H1 (cell line): Measurements from ENCODE around the gene LGALS9. TPM values are rescaled to one million over a fixed set of nuclear protein-coding genes. Genes with fewer than 3 reads are reported as not detected.

Experiments used
- CTCF ChIA-PET: fragments of 300-600 bp; sonication (Branson Sonifier 250); formaldehyde crosslinking; loops from one replicate; lab custom pipeline; 2021; ENCODE audit not compliant: partially characterized antibody; lab: Charles Lee
- POLR2A ChIA-PET: fragments of 300-600 bp; sonication (Branson Sonifier 250); formaldehyde crosslinking; loops from one replicate; lab custom pipeline; 2021; ENCODE audit warnings: inconsistent platforms; ENCODE audit not compliant: partially characterized antibody; lab: Charles Lee
- DNase-seq, 2 experiments: peaks; one replicate each; pipeline versions ENCODE4 v3.0.0 to v3.0.0-alpha.2; 2010 to 2022; ENCODE audit warnings: low spot score in 2 of 2, low read depth in 1 of 2, mixed read lengths in 1 of 2
- FAIRE-seq: peaks from 2 replicates; lab custom pipeline; 2011; peaks lifted over from hg19 to GRCh38; lab: Jason Lieb, UNC
- H2AFZ ChIP-seq: 2 replicates; pipeline ENCODE4 v1.8.1; 2012; ENCODE audit warnings: low read length, inconsistent platforms
- H2AK5ac ChIP-seq: 2 replicates; pipeline ENCODE4 v1.6.1; 2013; ENCODE audit warnings: low read depth, low read length
- H2BK120ac ChIP-seq: replicated peaks from 2 replicates; pipeline ENCODE3; 2013; ENCODE audit warnings: low read depth, low read length, inconsistent platforms
- H2BK12ac ChIP-seq: 2 replicates; pipeline ENCODE4 v1.6.1; 2013; ENCODE audit warnings: low read depth, low read length
- H2BK15ac ChIP-seq: 2 replicates; pipeline ENCODE4 v1.6.1; 2013; ENCODE audit warnings: low read length
- H2BK20ac ChIP-seq: 2 replicates; pipeline ENCODE4 v1.6.1; 2013; ENCODE audit warnings: low read length
- H2BK5ac ChIP-seq: 2 replicates; pipeline ENCODE4 v1.6.1; 2013; ENCODE audit warnings: low read depth, low read length
- H3K14ac ChIP-seq: 2 replicates; pipeline ENCODE4 v1.6.1; 2013; ENCODE audit warnings: inconsistent platforms; ENCODE audit not compliant: insufficient read length
- H3K18ac ChIP-seq: 2 replicates; pipeline ENCODE4 v1.6.1; 2013; ENCODE audit warnings: low read length; ENCODE audit errors: extremely low read depth
- H3K23ac ChIP-seq: 2 replicates; pipeline ENCODE4 v1.6.1; 2013; ENCODE audit warnings: inconsistent platforms; ENCODE audit not compliant: insufficient read length
- H3K23me2 ChIP-seq: 2 replicates; pipeline ENCODE4 v1.6.1; 2013; ENCODE audit warnings: low read depth, low read length
- H3K27ac ChIP-seq: 2 replicates; pipeline ENCODE4 v1.6.1; 2011; ENCODE audit warnings: low read depth, low read length, inconsistent platforms
- H3K27me3 ChIP-seq, 4 experiments: replicated peaks in 1 of 4; 1 replicate in 1 of 4; 2 replicates in 3 of 4; pipeline versions ENCODE4 v1.6.1 to v1.8.1; 2011 to 2013; ENCODE audit warnings: low read length in 3 of 4, mild to moderate bottlenecking in 3 of 4, inconsistent platforms in 2 of 4, mixed read lengths in 2 of 4, moderate library complexity in 1 of 4; ENCODE audit not compliant: control insufficient read depth in 3 of 4, insufficient read depth in 3 of 4; ENCODE audit errors: extremely low read depth in 1 of 4
- H3K36me3 ChIP-seq, 4 experiments: 2 replicates each; pipeline versions ENCODE4 v1.6.1 to v1.8.1; 2011 to 2013; ENCODE audit warnings: mild to moderate bottlenecking in 4 of 4, low read length in 3 of 4, moderate library complexity in 2 of 4, control low read depth in 1 of 4, inconsistent platforms in 1 of 4; ENCODE audit not compliant: insufficient read depth in 4 of 4, control insufficient read depth in 2 of 4
- H3K4ac ChIP-seq: replicated peaks from 2 replicates; pipeline ENCODE3; 2013; ENCODE audit warnings: low read length, low read depth, mixed read lengths, inconsistent platforms; ENCODE audit not compliant: insufficient read length
- H3K4me1 ChIP-seq, 4 experiments: replicated peaks in 1 of 4; 1 replicate in 1 of 4; 2 replicates in 3 of 4; pipeline versions ENCODE4 v1.6.1 to v1.8.1; 2011 to 2013; ENCODE audit warnings: low read length in 3 of 4, inconsistent platforms in 2 of 4, mixed read lengths in 1 of 4; ENCODE audit not compliant: insufficient read depth in 4 of 4, control insufficient read depth in 3 of 4
- H3K4me2 ChIP-seq, 2 experiments: 2 replicates each; pipeline versions ENCODE4 v1.6.1 to v1.8.1; 2011 to 2013; ENCODE audit warnings: low read depth in 2 of 2, low read length in 2 of 2, control low read depth in 1 of 2, inconsistent platforms in 1 of 2, mild to moderate bottlenecking in 1 of 2; ENCODE audit not compliant: insufficient read depth in 1 of 2
- H3K4me3 ChIP-seq, 4 experiments: fragments of 200-600, 300-600 bp in 1 of 4; sonication (generic), shearing (Covaris generic), sonication (Bioruptor Twin) in 1 of 4; 2 replicates each; pipeline versions ENCODE4 v1.5.1 to v1.8.1; 2011 to 2016; ENCODE audit warnings: low read length in 4 of 4, low read depth in 3 of 4, control low read depth in 2 of 4, inconsistent platforms in 2 of 4, mild to moderate bottlenecking in 2 of 4, mixed read lengths in 1 of 4, moderate library complexity in 1 of 4; ENCODE audit not compliant: insufficient read depth in 2 of 4; ENCODE audit errors: extremely low read depth in 1 of 4
- H3K56ac ChIP-seq: replicated peaks from 2 replicates; pipeline ENCODE3; 2013; ENCODE audit warnings: low read depth, mild to moderate bottlenecking, mixed read lengths, low read length, inconsistent platforms; ENCODE audit not compliant: insufficient read length
- H3K79me1 ChIP-seq: 2 replicates; pipeline ENCODE4 v1.6.1; 2013; ENCODE audit warnings: low read depth, low read length, control low read depth
- H3K79me2 ChIP-seq, 2 experiments: 2 replicates each; pipeline versions ENCODE4 v1.6.1 to v1.8.1; 2012 to 2013; ENCODE audit warnings: low read length in 2 of 2, mild to moderate bottlenecking in 2 of 2, inconsistent platforms in 1 of 2; ENCODE audit not compliant: insufficient read depth in 2 of 2, control insufficient read depth in 1 of 2
- H3K9ac ChIP-seq, 4 experiments: replicated peaks in 1 of 4; 1 replicate in 1 of 4; 2 replicates in 3 of 4; pipeline versions ENCODE4 v1.6.1 to v1.8.1; 2011 to 2013; ENCODE audit warnings: low read depth in 3 of 4, low read length in 3 of 4, control low read depth in 2 of 4, mild to moderate bottlenecking in 2 of 4, moderate library complexity in 2 of 4, inconsistent platforms in 1 of 4; ENCODE audit errors: extremely low read depth in 1 of 4
- H3K9me3 ChIP-seq, 2 experiments: 2 replicates each; pipeline versions ENCODE4 v1.6.1 to v1.8.1; 2012 to 2013; ENCODE audit warnings: mild to moderate bottlenecking in 2 of 2, moderate library complexity in 2 of 2, control low read depth in 1 of 2, inconsistent platforms in 1 of 2, low read depth in 1 of 2, low read length in 1 of 2, mixed read lengths in 1 of 2; ENCODE audit not compliant: insufficient read depth in 2 of 2
- H4K20me1 ChIP-seq, 2 experiments: replicated peaks in 1 of 2; 2 replicates each; pipeline versions ENCODE3 to v1.8.1; 2011 to 2013; ENCODE audit warnings: inconsistent platforms in 2 of 2, low read length in 2 of 2, mild to moderate bottlenecking in 1 of 2; ENCODE audit not compliant: insufficient read depth in 2 of 2, control insufficient read depth in 1 of 2
- H4K5ac ChIP-seq: 2 replicates; pipeline ENCODE4 v1.6.1; 2013; ENCODE audit warnings: low read length, low read depth, mixed read lengths, inconsistent platforms; ENCODE audit not compliant: insufficient read length
- H4K8ac ChIP-seq: 2 replicates; pipeline ENCODE4 v1.8.0; 2013; ENCODE audit warnings: mild to moderate bottlenecking, moderate library complexity, low read length, inconsistent platforms; ENCODE audit not compliant: insufficient read depth; ENCODE audit errors: extremely low read depth
- H4K91ac ChIP-seq: replicated peaks from 2 replicates; pipeline ENCODE3; 2013; ENCODE audit warnings: low read length, mixed read lengths, inconsistent platforms; ENCODE audit not compliant: insufficient read length
- CTBP2 ChIP-seq: IDR thresholded peaks from 2 replicates; pipeline ENCODE4 v1.7.0; 2011; ENCODE audit warnings: borderline replicate concordance, mild to moderate bottlenecking, moderate library complexity, mixed read lengths, low read length; ENCODE audit not compliant: insufficient read depth, insufficient read length
- RBBP5 ChIP-seq: IDR thresholded peaks from 2 replicates; pipeline ENCODE4 v1.7.1; 2012; ENCODE audit warnings: low read depth, mild to moderate bottlenecking, inconsistent platforms, low read length, moderate library complexity, borderline replicate concordance
- SP2 ChIP-seq: IDR thresholded peaks from 2 replicates; pipeline ENCODE4 v1.6.1; 2012; ENCODE audit warnings: mild to moderate bottlenecking, low read length, inconsistent platforms
- TCF12 ChIP-seq: IDR thresholded peaks from 2 replicates; pipeline ENCODE4 v1.6.1; 2011; ENCODE audit warnings: low read depth, mild to moderate bottlenecking, low read length
- WGBS, 2 experiments: shearing (Covaris generic) in 1 of 2; methylation state at CpG; one replicate each; pipeline versions ENCODE4 v1.1.6 to v1.1.7; 2013 to 2015; ENCODE audit warnings: low lambda C conversion rate in 2 of 2, mixed read lengths in 2 of 2, inconsistent platforms in 1 of 2, low coverage in 1 of 2, missing lambda C conversion rate in 1 of 2; ENCODE audit not compliant: insufficient replicate concordance in 2 of 2, insufficient coverage in 1 of 2, insufficient read length in 1 of 2; ENCODE audit errors: extremely low coverage in 1 of 2, missing lambda C conversion rate in 1 of 2; 5-methylcytosine and 5-hydroxymethylcytosine counted together
- polyA plus RNA-seq, 7 experiments: library from polyadenylated mRNA; depleted of rRNA in 3 of 7; stranded (reverse) in 5 of 7; unstranded in 2 of 7; fragments of >200 nt in 5 of 7; fragments of 200-250 nt in 2 of 7; gene quantifications; 1 replicate in 5 of 7; 2 replicates in 1 of 7; 4 replicates in 1 of 7; pipeline versions ENCODE4 v1.2.1 to v1.2.3, GENCODE V29; 2011 to 2013; ENCODE audit warnings: missing spikeins in 2 of 7, mixed read lengths in 2 of 7
- total RNA-seq: library from RNA; stranded (reverse); fragmentation: NEBNext Ultra II Directional; extraction: Animal tissue kit (Norgen Biotek cat#: 25700); gene quantifications from 2 replicates; pipeline ENCODE4 v1.2.1, GENCODE V29; 2021

The LGALS9 gene
- total and polyA plus RNA-seq, 2 of the 8 experiments (the other 6 are each of a cell fraction or from before 2014, with no cell fraction given), result 0.95 to 1.7 TPM

DNA sequence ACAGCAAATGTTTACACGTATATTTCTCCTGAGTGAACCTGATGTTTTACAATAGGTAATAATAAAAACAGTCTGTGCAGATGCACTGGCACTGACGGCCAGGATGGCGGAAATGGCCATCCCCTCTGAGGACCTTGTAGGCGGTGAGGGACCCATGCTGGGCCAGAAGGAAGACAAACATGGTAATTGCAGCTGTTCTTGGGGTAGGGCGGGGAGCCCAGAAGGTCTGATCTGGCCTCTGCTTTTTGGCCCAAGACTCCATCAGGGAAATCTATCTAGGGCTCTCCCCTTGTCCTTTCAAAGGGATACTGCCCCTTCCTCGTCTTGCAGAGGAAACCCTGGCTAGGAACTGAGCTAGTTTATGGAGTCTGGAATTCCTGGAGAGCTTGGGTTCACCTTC, 7.4 kb upstream of the LGALS9 start:
- no peak overlapping the region for H3K14ac ChIP-seq
- CTCF ChIA-PET, result interaction anchor here (1.1 to 7.0 kb wide), 3 partner anchors 11 to 924 kb away, joined by 3 to 52 read pairs (median 5); no protein-coding TSS in a partner anchor
- no peak overlapping the region for H3K56ac ChIP-seq
- no peak for FAIRE-seq
- no peak overlapping the region for H2BK12ac ChIP-seq
- H3K9ac ChIP-seq, result no peak overlapping the region
- no peak overlapping the region for H4K5ac ChIP-seq
- no peaks in the 10 kb centered on the region for H3K79me2 ChIP-seq
- no peaks in the 10 kb centered on the region for H3K9me3 ChIP-seq
- H3K79me1 ChIP-seq, result no peaks in the 10 kb centered on the region
- WGBS, 2 experiments, result 79% methylated on average over 6 of the region's 6 CpGs; no CpG with 5 or more reads in 1 of the 2 experiments
- H2BK120ac ChIP-seq, result no peak overlapping the region
- H4K8ac ChIP-seq, result no peak overlapping the region
- no peaks in the 10 kb centered on the region for H3K23me2 ChIP-seq
- no peak overlapping the region for H2AFZ ChIP-seq
- no peaks in the 10 kb centered on the region for H3K4me1 ChIP-seq
- H4K91ac ChIP-seq, result no peak overlapping the region
- H3K36me3 ChIP-seq, result peaks cover 5 to 20% (median 7%) of the 10 kb centered on the region in 4 experiments; a peak in 5 of 8 replicates
- H3K18ac ChIP-seq, result no peak overlapping the region
- no peak overlapping the region for H2BK5ac ChIP-seq
- no peak overlapping the region for H2BK20ac ChIP-seq
- H3K27ac ChIP-seq, result no peak overlapping the region
- H3K27me3 ChIP-seq, result no peaks in the 10 kb centered on the region
- no peak for TF ChIP-seq CTBP2
- TF ChIP-seq TCF12, result no peak
- no peak for TF ChIP-seq SP2
- no peak for TF ChIP-seq RBBP5
- no peak overlapping the region for H2AK5ac ChIP-seq
- no peak overlapping the region for H3K4ac ChIP-seq
- H3K4me3 ChIP-seq, result no peak overlapping the region
- POLR2A ChIA-PET, result no interaction called here
- H3K4me2 ChIP-seq, result no peak overlapping the region
- no peak overlapping the region for H2BK15ac ChIP-seq
- peaks cover 0 to 2% of the 10 kb centered on the region in 2 experiments for H4K20me1 ChIP-seq
- DNase-seq, result no peak
- H3K23ac ChIP-seq, result no peak overlapping the region
